GM23338 (cell line): ENCODE measurements around the gene PEA15. TPM values are rescaled to one million over a fixed set of nuclear protein-coding genes. Genes with fewer than 3 reads are reported as not detected.

Experiments used
- ATAC-seq: fragments of 200-7000 bp; cut with Tn5 transposase; 3 replicates; pipeline ENCODE4 v1.9.1; 2020
- DNase-seq: peaks from one replicate; pipeline ENCODE4 v3.0.0-alpha.2; 2015; ENCODE audit warnings: low spot score
- H2AFZ ChIP-seq: fragments of 200-600 bp; sonication (generic); 2 replicates; pipeline ENCODE4 v1.8.0; 2016; ENCODE audit warnings: antibody characterized with exemption, mild to moderate bottlenecking, moderate library complexity
- H3F3A ChIP-seq: fragments of 200-600 bp; sonication (generic); replicated peaks from 2 replicates; pipeline ENCODE4 v1.8.0; 2017; ENCODE audit warnings: antibody characterized with exemption, mixed run types, low read depth
- H3K27ac ChIP-seq: fragments of 200-600 bp; sonication (generic); 2 replicates; pipeline ENCODE4 v1.6.1; 2016; ENCODE audit warnings: low read depth
- H3K27me3 ChIP-seq: fragments of 200-600 bp; sonication (generic); 2 replicates; pipeline ENCODE4 v1.8.0; 2016; ENCODE audit warnings: mild to moderate bottlenecking, mixed run types, moderate library complexity; ENCODE audit not compliant: insufficient read depth
- H3K36me3 ChIP-seq: fragments of 200-600 bp; sonication (generic); 2 replicates; pipeline ENCODE4 v1.8.0; 2016; ENCODE audit warnings: mild to moderate bottlenecking; ENCODE audit not compliant: insufficient read depth
- H3K4me1 ChIP-seq: fragments of 200-600 bp; sonication (generic); 2 replicates; pipeline ENCODE4 v1.8.0; 2016; ENCODE audit warnings: mild to moderate bottlenecking, moderate library complexity; ENCODE audit not compliant: insufficient read depth
- H3K4me2 ChIP-seq: fragments of 200-600 bp; sonication (generic); 2 replicates; pipeline ENCODE4 v1.7.1; 2017; ENCODE audit warnings: mixed run types
- H3K4me3 ChIP-seq: fragments of 200-600 bp; sonication (generic); 2 replicates; pipeline ENCODE4 v1.6.1; 2016; ENCODE audit warnings: mixed run types
- H3K79me2 ChIP-seq: fragments of 200-600 bp; sonication (generic); replicated peaks from 2 replicates; pipeline ENCODE4 v1.8.0; 2017; ENCODE audit warnings: mild to moderate bottlenecking; ENCODE audit not compliant: insufficient read depth
- H3K9me2 ChIP-seq: fragments of 200-600 bp; sonication (generic); 2 replicates; pipeline ENCODE4 v1.8.0; 2017; ENCODE audit not compliant: insufficient read depth
- H4K20me1 ChIP-seq: fragments of 200-600 bp; sonication (generic); replicated peaks from 2 replicates; pipeline ENCODE4 v1.8.0; 2017; ENCODE audit warnings: mild to moderate bottlenecking; ENCODE audit not compliant: insufficient read depth
- H3K27ac Mint-ChIP-seq: 2 replicates; pipeline ENCODE4 v1.8.0; 2020; ENCODE audit warnings: inconsistent platforms, mild to moderate bottlenecking, moderate library complexity, mixed read lengths
- H3K27me3 Mint-ChIP-seq: 3 replicates; pipeline ENCODE4 v1.8.0; 2022; ENCODE audit warnings: low read depth, mild to moderate bottlenecking, moderate library complexity, mixed read lengths, inconsistent platforms; ENCODE audit not compliant: insufficient read depth, poor library complexity
- H3K36me3 Mint-ChIP-seq: 3 replicates; pipeline ENCODE4 v1.8.0; 2021; ENCODE audit warnings: low read depth, mild to moderate bottlenecking, inconsistent platforms, moderate library complexity, mixed read lengths
- H3K4me1 Mint-ChIP-seq: 3 replicates; pipeline ENCODE4 v1.8.0; 2020; ENCODE audit warnings: mild to moderate bottlenecking, inconsistent platforms, mixed read lengths
- H3K4me3 Mint-ChIP-seq: 3 replicates; pipeline ENCODE4 v1.8.0; 2021; ENCODE audit warnings: moderate library complexity, mild to moderate bottlenecking, inconsistent platforms, mixed read lengths
- H3K9me3 Mint-ChIP-seq: 3 replicates; pipeline ENCODE4 v1.8.0; 2020; ENCODE audit warnings: moderate library complexity, mild to moderate bottlenecking, inconsistent platforms, mixed read lengths
- CREB1 ChIP-seq: fragments of 250-450 bp; sonication (Bioruptor Pico); IDR thresholded peaks from 2 replicates; pipeline ENCODE4 v1.5.0; 2020; ENCODE audit warnings: low read depth, mild to moderate bottlenecking, moderate library complexity
- ETS1 ChIP-seq: IDR thresholded peaks from 2 replicates; pipeline ENCODE4 v1.6.1; 2016; ENCODE audit warnings: antibody characterized with exemption
- EZH2 ChIP-seq: fragments of 200-600 bp; sonication (generic); IDR thresholded peaks from one replicate; pipeline ENCODE4 v1.8.0; 2017; ENCODE audit warnings: antibody characterized with exemption, mild to moderate bottlenecking, low read depth; ENCODE audit not compliant: unreplicated experiment
- EZH2phosphoT487 ChIP-seq: fragments of 200-600 bp; sonication (generic); IDR thresholded peaks from one replicate; pipeline ENCODE4 v1.8.1; 2018; ENCODE audit warnings: antibody characterized with exemption; ENCODE audit not compliant: unreplicated experiment
- JUNB ChIP-seq: IDR thresholded peaks from one replicate; pipeline ENCODE4 v1.6.1; 2016; ENCODE audit warnings: antibody characterized with exemption; ENCODE audit not compliant: unreplicated experiment
- NANOG ChIP-seq: IDR thresholded peaks from 2 replicates; pipeline ENCODE4 v1.6.1; 2016; ENCODE audit warnings: antibody characterized with exemption, borderline replicate concordance
- ZNF331 ChIP-seq: fragments of 250-450 bp; sonication (Bioruptor Pico); IDR thresholded peaks from 2 replicates; pipeline ENCODE4 v1.5.0; 2020; ENCODE audit warnings: low read depth, mild to moderate bottlenecking, moderate library complexity
- polyA plus RNA-seq: library from polyadenylated mRNA; unstranded; fragments of >200 nt; fragmentation: Nextera tagmentation; extraction: Ambion mirVana; gene quantifications from 2 replicates; pipeline ENCODE4 v1.2.1, GENCODE V29; 2016
- total RNA-seq: library from RNA; depleted of rRNA; stranded (reverse); fragments of >200 nt; shearing (Covaris generic); gene quantifications from 2 replicates; pipeline ENCODE4 v1.2.3, GENCODE V29; 2014
- TF ChIP-seq, protein P1 (sequence below), 2 experiments: fragments of 200-600 bp in 1 of 2; sonication (generic) in 1 of 2; conservative IDR thresholded peaks; 2 replicates each; pipeline versions ENCODE4 v1.5.1 to v1.6.1; 2016 to 2017; ENCODE audit warnings: antibody characterized with exemption in 2 of 2, low read depth in 2 of 2, mild to moderate bottlenecking in 2 of 2, moderate library complexity in 1 of 2
- TF ChIP-seq, protein P2 (sequence below): fragments of 250-450 bp; sonication (Bioruptor Pico); IDR thresholded peaks from 2 replicates; pipeline ENCODE4 v1.5.0; 2020; ENCODE audit warnings: mild to moderate bottlenecking, moderate library complexity

PEA15 gene
- total and polyA plus RNA-seq, 2 experiments from 2014 or later, result 60.3 to 80.8 TPM

DNA sequence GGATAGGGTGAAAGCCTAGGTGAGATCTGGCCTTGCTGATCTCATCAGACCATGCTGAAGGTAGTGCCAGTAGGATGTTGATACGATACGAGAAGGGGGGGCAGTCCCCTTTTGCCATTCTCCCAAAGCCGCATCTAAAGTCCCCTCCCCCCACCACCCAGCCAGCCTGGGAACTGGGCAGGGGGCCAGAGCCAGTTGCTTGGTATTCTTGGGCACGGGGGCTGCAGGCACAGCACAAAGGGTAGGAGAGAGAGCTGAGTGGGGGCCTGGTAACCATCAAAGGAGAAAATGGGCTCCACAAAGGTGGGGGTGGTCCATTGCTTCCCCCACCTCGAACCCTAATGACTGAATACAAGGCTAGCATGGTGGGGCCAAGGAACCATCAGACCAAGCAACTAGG, 5.4 kb downstream of the PEA15 start:
- H3K4me2 ChIP-seq, result peak overlapping the region; percentile 65
- peaks cover 17% of the 10 kb centered on the region for H3F3A ChIP-seq
- ATAC-seq (no peak), DNase-seq (no peak)
- 0 out of 2 replicates have a peak overlapping the region, but pooled peaks have one; percentile 25 for H3K27ac Mint-ChIP-seq
- no peak overlapping the region for H3K27ac ChIP-seq
- no peaks in the 10 kb centered on the region for H3K9me2 ChIP-seq
- H3K4me3 ChIP-seq, result no peak overlapping the region
- H3K27me3 ChIP-seq, result no peaks in the 10 kb centered on the region
- peaks cover 26% of the 10 kb centered on the region for H4K20me1 ChIP-seq
- peaks cover 49% of the 10 kb centered on the region for H3K4me1 ChIP-seq
- H2AFZ ChIP-seq, result no peak overlapping the region
- TF ChIP-seq CREB1 (CRISPR knock-in tag), result no peak
- TF ChIP-seq EZH2phosphoT487, result no peak
- no peak for TF ChIP-seq ETS1
- TF ChIP-seq, protein P1, sequence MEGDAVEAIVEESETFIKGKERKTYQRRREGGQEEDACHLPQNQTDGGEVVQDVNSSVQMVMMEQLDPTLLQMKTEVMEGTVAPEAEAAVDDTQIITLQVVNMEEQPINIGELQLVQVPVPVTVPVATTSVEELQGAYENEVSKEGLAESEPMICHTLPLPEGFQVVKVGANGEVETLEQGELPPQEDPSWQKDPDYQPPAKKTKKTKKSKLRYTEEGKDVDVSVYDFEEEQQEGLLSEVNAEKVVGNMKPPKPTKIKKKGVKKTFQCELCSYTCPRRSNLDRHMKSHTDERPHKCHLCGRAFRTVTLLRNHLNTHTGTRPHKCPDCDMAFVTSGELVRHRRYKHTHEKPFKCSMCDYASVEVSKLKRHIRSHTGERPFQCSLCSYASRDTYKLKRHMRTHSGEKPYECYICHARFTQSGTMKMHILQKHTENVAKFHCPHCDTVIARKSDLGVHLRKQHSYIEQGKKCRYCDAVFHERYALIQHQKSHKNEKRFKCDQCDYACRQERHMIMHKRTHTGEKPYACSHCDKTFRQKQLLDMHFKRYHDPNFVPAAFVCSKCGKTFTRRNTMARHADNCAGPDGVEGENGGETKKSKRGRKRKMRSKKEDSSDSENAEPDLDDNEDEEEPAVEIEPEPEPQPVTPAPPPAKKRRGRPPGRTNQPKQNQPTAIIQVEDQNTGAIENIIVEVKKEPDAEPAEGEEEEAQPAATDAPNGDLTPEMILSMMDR (conservative IDR thresholded peaks at IDR 0.05; ENCODE audit: low read depth in 2 of 2), result no peak
- H3K9me3 Mint-ChIP-seq, result no peaks in the 10 kb centered on the region
- H3K36me3 ChIP-seq, result peaks cover 35% of the 10 kb centered on the region
- peaks cover 57% of the 10 kb centered on the region for H3K4me1 Mint-ChIP-seq
- peaks cover 67% of the 10 kb centered on the region for H3K36me3 Mint-ChIP-seq
- H3K79me2 ChIP-seq, result peaks cover 38% of the 10 kb centered on the region
- peaks cover 20% of the 10 kb centered on the region for H3K27me3 Mint-ChIP-seq
- H3K4me3 Mint-ChIP-seq, result no peak overlapping the region

DNA sequence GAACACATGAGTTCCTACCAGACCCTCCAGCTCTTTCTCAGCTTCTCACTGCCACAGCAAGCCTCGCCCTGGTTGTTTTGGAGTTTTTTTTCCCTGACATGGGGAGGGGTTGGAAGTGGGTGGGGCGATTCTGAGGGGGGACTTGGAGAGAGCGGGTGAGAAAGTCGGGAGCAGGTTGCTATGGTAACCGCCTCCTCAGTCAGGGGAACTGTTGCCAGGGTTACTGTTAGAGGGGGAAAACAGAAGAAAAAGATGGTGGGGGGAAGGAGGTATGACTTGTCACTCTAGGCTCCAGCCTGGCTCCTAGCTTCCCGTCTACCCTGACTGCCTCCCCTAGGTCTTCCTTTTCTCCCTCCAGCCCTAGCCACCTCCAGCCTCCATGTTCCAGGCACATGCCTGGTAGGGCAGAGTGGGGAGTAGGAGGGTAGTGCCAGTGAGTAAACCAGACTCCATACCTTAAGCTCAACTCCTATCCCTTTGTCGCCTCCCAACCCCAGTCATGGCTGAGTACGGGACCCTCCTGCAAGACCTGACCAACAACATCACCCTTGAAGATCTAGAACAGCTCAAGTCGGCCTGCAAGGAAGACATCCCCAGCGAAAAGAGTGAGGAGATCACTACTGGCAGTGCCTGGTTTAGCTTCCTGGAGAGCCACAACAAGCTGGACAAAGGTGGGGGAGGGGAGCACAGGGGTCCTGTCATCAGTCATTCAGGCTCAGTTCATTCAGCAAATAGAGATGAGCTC, 6.0 kb downstream of the PEA15 start:
- Mint-ChIP-seq H3K4me3 (no peak overlapping the region), H3K27me3 (peaks cover 18% of the 10 kb centered on the region), H3K27ac (peak overlapping the region; percentile 45; the same call in 1 of the 2 replicates), H3K4me1 (peaks cover 54% of the 10 kb centered on the region), H3K36me3 (peaks cover 74% of the 10 kb centered on the region), H3K9me3 (no peaks in the 10 kb centered on the region)
- peaks cover 17% of the 10 kb centered on the region for H3F3A ChIP-seq
- H3K36me3 ChIP-seq, result peaks cover 35% of the 10 kb centered on the region
- no peak overlapping the region for H2AFZ ChIP-seq
- no peaks in the 10 kb centered on the region for H3K27me3 ChIP-seq
- H3K4me2 ChIP-seq, result no peak overlapping the region
- ATAC-seq, result peak; percentile 7; the same call in 2 of the 3 replicates
- H3K79me2 ChIP-seq, result peaks cover 31% of the 10 kb centered on the region
- no peaks in the 10 kb centered on the region for H3K9me2 ChIP-seq
- DNase-seq, result peak; percentile 76
- H4K20me1 ChIP-seq, result peaks cover 22% of the 10 kb centered on the region
- H3K27ac ChIP-seq, result no peak overlapping the region
- peaks cover 45% of the 10 kb centered on the region for H3K4me1 ChIP-seq
- no peak overlapping the region for H3K4me3 ChIP-seq
- TF ChIP-seq ZNF331 (CRISPR knock-in tag), result no peak
- TF ChIP-seq, protein P2, sequence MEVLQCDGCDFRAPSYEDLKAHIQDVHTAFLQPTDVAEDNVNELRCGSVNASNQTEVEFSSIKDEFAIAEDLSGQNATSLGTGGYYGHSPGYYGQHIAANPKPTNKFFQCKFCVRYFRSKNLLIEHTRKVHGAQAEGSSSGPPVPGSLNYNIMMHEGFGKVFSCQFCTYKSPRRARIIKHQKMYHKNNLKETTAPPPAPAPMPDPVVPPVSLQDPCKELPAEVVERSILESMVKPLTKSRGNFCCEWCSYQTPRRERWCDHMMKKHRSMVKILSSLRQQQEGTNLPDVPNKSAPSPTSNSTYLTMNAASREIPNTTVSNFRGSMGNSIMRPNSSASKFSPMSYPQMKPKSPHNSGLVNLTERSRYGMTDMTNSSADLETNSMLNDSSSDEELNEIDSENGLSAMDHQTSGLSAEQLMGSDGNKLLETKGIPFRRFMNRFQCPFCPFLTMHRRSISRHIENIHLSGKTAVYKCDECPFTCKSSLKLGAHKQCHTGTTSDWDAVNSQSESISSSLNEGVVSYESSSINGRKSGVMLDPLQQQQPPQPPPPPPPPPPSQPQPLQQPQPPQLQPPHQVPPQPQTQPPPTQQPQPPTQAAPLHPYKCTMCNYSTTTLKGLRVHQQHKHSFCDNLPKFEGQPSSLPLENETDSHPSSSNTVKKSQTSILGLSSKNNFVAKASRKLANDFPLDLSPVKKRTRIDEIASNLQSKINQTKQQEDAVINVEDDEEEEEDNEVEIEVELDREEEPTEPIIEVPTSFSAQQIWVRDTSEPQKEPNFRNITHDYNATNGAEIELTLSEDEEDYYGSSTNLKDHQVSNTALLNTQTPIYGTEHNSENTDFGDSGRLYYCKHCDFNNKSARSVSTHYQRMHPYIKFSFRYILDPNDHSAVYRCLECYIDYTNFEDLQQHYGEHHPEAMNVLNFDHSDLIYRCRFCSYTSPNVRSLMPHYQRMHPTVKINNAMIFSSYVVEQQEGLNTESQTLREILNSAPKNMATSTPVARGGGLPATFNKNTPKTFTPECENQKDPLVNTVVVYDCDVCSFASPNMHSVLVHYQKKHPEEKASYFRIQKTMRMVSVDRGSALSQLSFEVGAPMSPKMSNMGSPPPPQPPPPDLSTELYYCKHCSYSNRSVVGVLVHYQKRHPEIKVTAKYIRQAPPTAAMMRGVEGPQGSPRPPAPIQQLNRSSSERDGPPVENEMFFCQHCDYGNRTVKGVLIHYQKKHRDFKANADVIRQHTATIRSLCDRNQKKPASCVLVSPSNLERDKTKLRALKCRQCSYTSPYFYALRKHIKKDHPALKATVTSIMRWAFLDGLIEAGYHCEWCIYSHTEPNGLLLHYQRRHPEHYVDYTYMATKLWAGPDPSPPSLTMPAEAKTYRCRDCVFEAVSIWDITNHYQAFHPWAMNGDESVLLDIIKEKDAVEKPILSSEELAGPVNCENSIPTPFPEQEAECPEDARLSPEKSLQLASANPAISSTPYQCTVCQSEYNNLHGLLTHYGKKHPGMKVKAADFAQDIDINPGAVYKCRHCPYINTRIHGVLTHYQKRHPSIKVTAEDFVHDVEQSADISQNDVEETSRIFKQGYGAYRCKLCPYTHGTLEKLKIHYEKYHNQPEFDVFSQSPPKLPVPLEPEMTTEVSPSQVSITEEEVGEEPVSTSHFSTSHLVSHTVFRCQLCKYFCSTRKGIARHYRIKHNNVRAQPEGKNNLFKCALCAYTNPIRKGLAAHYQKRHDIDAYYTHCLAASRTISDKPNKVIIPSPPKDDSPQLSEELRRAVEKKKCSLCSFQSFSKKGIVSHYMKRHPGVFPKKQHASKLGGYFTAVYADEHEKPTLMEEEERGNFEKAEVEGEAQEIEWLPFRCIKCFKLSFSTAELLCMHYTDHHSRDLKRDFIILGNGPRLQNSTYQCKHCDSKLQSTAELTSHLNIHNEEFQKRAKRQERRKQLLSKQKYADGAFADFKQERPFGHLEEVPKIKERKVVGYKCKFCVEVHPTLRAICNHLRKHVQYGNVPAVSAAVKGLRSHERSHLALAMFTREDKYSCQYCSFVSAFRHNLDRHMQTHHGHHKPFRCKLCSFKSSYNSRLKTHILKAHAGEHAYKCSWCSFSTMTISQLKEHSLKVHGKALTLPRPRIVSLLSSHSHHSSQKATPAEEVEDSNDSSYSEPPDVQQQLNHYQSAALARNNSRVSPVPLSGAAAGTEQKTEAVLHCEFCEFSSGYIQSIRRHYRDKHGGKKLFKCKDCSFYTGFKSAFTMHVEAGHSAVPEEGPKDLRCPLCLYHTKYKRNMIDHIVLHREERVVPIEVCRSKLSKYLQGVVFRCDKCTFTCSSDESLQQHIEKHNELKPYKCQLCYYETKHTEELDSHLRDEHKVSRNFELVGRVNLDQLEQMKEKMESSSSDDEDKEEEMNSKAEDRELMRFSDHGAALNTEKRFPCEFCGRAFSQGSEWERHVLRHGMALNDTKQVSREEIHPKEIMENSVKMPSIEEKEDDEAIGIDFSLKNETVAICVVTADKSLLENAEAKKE, result no peak
- no peak for TF ChIP-seq EZH2
- no peak for TF ChIP-seq JUNB
- TF ChIP-seq, protein P1 (conservative IDR thresholded peaks at IDR 0.05; ENCODE audit: low read depth in 2 of 2), result no peak
- no peak for TF ChIP-seq NANOG
- TF ChIP-seq EZH2phosphoT487, result no peak
